ENCODE measurements around the gene LRRC1. TPM values are rescaled to one million over a fixed set of nuclear protein-coding genes. Genes with fewer than 3 reads are reported as not detected.

Gene LRRC1
- total RNA-seq, 1 donor from 2014 or later: 16.3 TPM

DNA sequence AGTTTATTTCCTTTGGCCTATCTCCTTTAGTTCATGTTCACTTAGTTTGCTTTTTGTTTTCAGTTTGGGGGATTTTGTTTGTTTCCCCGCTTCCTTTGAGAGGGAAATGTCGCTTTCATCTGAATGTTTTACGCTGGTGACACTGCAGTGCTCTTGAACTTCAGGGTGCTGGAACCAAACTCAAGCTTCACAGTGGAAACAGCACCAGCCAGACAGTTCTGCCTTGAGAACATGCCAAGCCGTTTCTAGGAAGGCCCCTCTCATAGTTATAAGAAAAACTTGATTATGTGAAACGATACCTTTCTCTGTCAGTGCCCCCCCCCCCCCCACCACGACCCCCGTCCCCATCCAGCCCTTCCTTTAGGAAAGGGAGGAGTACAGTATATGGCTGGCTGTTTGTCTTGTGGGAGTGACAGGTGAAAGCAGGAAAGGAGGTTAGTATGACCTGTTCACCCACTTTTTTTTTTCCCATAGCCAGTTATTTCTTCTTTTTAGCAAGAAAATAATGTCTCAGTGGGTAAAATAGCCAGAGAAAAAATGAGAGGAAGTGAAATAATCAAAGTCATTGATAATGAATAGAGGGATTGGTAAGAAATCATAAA is 130.1 kb downstream of the LRRC1 start:
- Histone ChIP-seq H3K4me3 (no peak overlapping the region), H3K4me1 (peaks cover 0 to 5% of the 10 kb centered on the region in 2 donors), H3K27me3 (no peaks in the 10 kb centered on the region), H3K36me3 (peaks cover 0 to 15% of the 10 kb centered on the region in 2 donors), H3K27ac (no peak overlapping the region), H3K9me3 (no peaks in the 10 kb centered on the region)
- DNase-seq (ENCODE audit: low spot score in 2 of 2): no peak
- TF ChIP-seq, protein P1, sequence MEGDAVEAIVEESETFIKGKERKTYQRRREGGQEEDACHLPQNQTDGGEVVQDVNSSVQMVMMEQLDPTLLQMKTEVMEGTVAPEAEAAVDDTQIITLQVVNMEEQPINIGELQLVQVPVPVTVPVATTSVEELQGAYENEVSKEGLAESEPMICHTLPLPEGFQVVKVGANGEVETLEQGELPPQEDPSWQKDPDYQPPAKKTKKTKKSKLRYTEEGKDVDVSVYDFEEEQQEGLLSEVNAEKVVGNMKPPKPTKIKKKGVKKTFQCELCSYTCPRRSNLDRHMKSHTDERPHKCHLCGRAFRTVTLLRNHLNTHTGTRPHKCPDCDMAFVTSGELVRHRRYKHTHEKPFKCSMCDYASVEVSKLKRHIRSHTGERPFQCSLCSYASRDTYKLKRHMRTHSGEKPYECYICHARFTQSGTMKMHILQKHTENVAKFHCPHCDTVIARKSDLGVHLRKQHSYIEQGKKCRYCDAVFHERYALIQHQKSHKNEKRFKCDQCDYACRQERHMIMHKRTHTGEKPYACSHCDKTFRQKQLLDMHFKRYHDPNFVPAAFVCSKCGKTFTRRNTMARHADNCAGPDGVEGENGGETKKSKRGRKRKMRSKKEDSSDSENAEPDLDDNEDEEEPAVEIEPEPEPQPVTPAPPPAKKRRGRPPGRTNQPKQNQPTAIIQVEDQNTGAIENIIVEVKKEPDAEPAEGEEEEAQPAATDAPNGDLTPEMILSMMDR (IDR thresholded peaks at IDR 0.05): no peak
- intact Hi-C loops (cut with DNase I): no loop called here

DNA sequence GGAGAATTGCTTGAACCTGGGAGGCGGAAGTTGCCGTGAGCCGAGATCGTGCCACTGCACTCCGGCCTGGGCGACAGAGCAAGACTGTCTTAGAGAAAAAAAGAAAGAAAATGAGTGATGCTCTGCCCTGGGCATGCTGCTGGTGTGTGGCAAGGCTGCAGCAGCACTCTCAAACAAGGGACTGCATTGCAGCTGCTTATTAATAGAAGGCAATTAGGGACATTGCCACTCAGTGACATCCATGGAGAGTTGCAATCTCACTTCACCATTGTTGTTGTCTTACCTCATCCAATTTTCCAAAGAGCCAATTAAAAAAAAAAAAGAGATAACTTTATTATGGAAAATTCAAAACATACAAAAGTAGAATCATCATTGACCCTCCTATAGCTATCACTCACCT is 131.1 kb downstream of the LRRC1 start:
- TF ChIP-seq, protein P1 (IDR thresholded peaks at IDR 0.05): no peak
- Histone ChIP-seq H3K4me3 (no peak overlapping the region), H3K4me1 (peaks cover 0 to 5% of the 10 kb centered on the region in 2 donors), H3K36me3 (peaks cover 0 to 6% of the 10 kb centered on the region in 2 donors), H3K9me3 (no peaks in the 10 kb centered on the region), H3K27ac (no peak overlapping the region), H3K27me3 (no peaks in the 10 kb centered on the region)
- intact Hi-C loops (cut with DNase I): no loop called here
- DNase-seq (ENCODE audit: low spot score in 2 of 2): no peak

DNA sequence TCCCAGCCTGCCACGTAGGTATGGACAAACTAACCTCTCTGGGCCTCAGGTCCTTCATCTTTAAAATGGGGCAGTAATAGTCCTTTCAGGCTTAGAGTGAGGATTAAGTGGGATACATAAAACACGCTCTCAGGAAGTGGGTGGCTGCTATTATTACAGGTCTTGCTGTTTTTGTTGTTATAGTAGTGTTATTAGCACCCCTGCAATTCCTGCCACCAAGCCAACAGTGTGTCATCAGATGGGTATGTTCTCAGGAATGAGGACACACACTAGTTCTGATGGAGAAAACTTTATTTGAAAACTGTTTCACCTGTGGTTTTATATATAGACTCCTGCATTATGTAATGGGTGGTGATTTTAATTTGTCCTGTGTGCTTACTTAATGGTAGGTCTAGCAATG is 131.7 kb downstream of the LRRC1 start:
- DNase-seq (ENCODE audit: low spot score in 2 of 2): no peak
- no peaks in the 10 kb centered on the region for H3K27me3 ChIP-seq
- peaks cover 0 to 1% of the 10 kb centered on the region in 2 donors for H3K36me3 ChIP-seq
- no peaks in the 10 kb centered on the region for H3K9me3 ChIP-seq
- intact Hi-C loops (cut with DNase I): no loop called here
- H3K4me1 ChIP-seq: peaks cover 0 to 5% of the 10 kb centered on the region in 2 donors
- H3K27ac ChIP-seq: peak overlapping the region in 1 of 2 donors; percentile 17
- TF ChIP-seq, protein P1 (IDR thresholded peaks at IDR 0.05): no peak
- H3K4me3 ChIP-seq: no peak overlapping the region

DNA sequence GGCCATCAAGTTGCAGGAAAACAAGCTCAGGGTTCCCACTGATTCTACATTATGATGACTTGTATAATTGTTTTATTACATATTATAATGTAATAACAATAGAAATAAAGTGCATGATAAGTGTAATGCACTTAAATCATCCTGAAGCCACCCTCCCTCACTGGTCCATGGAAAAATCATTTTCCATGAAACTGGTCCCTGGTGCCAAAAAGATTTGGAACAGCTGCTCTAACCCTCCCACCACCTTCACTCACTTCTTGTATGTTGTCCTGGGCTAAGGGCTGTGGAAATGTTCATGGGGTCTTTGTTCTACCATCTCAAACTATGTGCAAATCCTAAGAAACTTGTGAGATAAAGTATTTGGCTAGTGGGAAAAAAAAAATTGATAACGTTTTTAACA is 133.8 kb downstream of the LRRC1 start:
- Histone ChIP-seq H3K4me1 (peaks cover 0 to 5% of the 10 kb centered on the region in 2 donors), H3K4me3 (no peak overlapping the region), H3K36me3 (no peaks in the 10 kb centered on the region), H3K9me3 (no peaks in the 10 kb centered on the region), H3K27me3 (no peaks in the 10 kb centered on the region), H3K27ac (no peak overlapping the region)
- TF ChIP-seq, protein P1 (IDR thresholded peaks at IDR 0.05): no peak
- intact Hi-C loops (cut with DNase I): no loop called here
- DNase-seq (ENCODE audit: low spot score in 2 of 2): no peak

DNA sequence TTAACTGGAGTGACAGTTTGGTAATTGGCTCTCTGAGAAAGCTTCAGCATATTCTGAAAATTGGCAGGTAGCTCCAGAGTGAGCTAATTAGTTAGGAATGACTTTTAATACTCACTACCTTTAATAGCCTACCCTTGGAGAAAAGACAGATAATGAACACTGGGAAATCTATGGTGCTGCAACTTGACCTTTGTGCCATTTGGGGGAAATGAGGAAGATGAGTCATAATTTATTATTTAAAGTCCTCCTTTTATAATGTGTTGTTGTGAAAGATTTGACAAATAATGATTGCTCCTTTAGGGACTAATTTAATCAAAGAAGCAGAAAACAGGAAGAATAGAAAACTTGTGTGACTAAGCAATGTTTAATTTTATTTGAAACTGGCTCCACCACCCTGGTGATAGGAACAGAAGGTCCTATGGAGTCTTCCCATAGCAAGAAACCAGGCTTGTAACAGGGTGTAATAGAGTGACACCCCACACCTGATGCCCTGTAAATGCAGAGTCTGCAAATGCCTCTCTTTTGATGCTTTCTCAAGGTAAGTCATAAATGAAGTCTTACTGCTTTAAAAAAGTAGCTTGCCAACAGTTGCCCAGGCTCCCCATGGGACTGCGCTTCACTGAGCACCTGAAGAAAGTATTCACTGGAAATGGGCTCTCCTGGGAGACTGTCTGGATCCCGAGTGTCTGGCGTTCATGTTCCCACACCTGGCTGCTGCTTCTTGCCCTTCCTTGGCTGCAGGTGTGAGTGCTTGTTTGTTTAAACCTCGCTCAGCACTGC is 134.4 kb downstream of the LRRC1 start:
- no peak for DNase-seq (ENCODE audit: low spot score in 2 of 2)
- Histone ChIP-seq H3K4me3 (no peak overlapping the region), H3K27me3 (no peaks in the 10 kb centered on the region), H3K9me3 (no peaks in the 10 kb centered on the region), H3K4me1 (peaks cover 0 to 5% of the 10 kb centered on the region in 2 donors), H3K36me3 (no peaks in the 10 kb centered on the region), H3K27ac (no peak overlapping the region)
- TF ChIP-seq, protein P1 (IDR thresholded peaks at IDR 0.05): no peak
- intact Hi-C loops (cut with DNase I): no loop called here

Measured in ascending aorta (tissue), 2 donors.